Activated gamma-delta T cell (primary cell): ENCODE results near the gene RPRD2.

Experiments
- DNase-seq: peaks from one replicate; lab custom pipeline; 2025; lab: John Stamatoyannopoulos, UW

Gene RPRD2

GRCh38 chr1:150514913-150515327 lies 151.0 kb downstream of the RPRD2 start:
- no peak for DNase-seq

DNA sequence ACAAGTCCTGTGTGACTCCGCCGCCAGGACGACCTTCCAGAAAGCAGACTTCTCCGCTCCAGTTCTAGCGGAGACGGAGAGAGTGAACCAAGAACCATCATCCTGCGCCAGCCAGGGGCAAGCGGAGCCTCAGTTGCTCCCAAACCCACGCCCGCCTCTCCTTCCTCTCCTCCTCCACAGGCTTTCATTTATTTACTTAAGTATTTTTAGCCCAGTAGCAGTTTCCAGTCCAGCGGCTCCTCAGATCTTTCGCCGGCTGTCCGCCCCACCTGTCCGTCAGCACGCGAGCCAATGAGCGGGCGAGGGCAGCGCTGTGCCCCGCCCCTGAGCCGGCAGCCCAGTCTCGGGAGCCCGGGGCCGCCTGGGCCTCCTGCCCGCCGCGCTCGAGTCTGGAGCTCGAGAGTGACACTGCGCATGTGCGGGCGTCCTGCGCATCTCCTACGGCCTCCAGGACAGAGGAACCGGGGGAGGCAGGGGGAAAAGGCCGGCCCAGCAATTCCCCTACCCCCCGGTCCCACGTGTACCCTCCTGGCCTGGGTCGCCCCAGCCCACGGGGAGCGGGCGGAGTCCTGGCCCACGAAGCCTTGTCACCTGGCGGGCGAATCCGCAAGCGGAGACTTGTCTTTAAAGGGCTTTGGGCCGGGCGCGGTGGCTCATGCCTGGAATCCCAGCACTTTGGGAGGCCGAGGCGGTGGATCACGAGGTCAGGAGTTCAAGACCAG lies 151.5 kb downstream of the RPRD2 start, which contains the start of gene FALEC:
Gene FALEC (plus strand): TSS at position 425 of the 722 bp plus-strand sequence.
- DNase-seq, result peak; percentile 88

DNA sequence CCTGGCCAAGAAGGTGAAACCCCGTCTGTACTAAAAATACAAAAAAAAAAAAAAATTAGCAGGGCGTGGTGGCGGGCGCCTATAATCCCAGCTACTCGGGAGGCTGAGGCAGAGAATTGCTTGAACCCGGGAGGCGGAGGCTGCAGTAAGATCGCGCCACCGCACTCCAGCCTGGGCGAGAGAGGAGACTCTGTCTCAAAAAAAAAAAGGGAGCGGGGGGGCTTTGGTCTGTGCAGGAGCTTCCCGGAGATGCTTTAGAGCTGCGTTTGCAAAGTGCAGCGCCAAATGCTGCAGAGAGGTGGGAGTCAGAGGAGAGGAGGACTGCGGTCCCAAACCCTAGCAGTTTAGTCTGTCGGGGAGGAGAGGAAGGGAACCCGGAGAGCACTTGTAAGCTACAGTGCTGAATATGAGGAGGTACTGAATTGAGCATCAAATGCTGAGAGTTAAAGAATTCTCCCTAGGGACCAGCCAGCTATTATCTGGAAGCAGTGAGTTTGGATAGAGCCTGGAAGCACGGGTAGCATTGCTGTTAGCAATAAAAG lies 152.2 kb downstream of the RPRD2 start:
- DNase-seq, result no peak

- DNase-seq, result no peak
Observed at GRCh38 chr1:150516616-150517015, 152.7 kb downstream of the RPRD2 start.

GRCh38 chr1:150521196-150521968 lies 157.4 kb downstream of the RPRD2 start:
- DNase-seq, result no peak

DNA sequence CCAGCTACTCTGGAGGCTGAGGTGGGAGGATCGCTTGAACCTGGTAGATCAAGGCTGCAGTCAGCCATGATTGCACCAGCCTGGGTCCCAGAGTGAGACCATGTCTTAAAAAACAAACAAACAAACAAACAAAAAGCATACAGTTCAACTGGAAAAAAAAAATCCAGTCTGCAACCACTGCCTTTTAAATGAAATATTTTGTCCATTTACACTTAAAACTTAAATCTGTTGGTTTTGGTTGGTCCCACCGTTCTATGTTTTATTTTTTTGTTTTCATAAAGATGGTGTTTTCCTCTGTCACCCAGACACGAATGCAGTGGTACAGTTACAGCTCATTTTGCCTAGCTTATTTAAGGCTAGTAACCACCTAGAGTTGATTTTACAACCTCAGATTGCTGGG lies 161.4 kb downstream of the RPRD2 start:
- no peak for DNase-seq
